ENCODE results near the gene EVX2. TPM values are rescaled to one million over a fixed set of nuclear protein-coding genes. Genes with fewer than 3 reads are reported as not detected.

Gene EVX2
- total and polyA plus RNA-seq, 9 of the 15 experiments (the other 6 are each of a cell fraction or from before 2014, with no cell fraction given), result not detected

- no peak for TF ChIP-seq UBTF (IDR thresholded peaks at IDR 0.05; ENCODE audit: borderline replicate concordance in 1 of 2, low read depth in 2 of 2, low read length in 2 of 2)
- TF ChIP-seq SIN3A (IDR thresholded peaks at IDR 0.05; ENCODE audit: borderline replicate concordance in 2 of 2, control insufficient read depth in 1 of 2, low read depth in 2 of 2, low read length in 2 of 2), result no peak
- no peak for TF ChIP-seq RBBP5 (IDR thresholded peaks at IDR 0.05; ENCODE audit: borderline replicate concordance, insufficient read depth, low read length, poor library complexity, severe bottlenecking)
- no peak for TF ChIP-seq ID3 (CRISPR knock-in tag; IDR thresholded peaks at IDR 0.05)
- no peak for TF ChIP-seq ID3 (tag; IDR thresholded peaks at IDR 0.05)
- TF ChIP-seq USF2 (CRISPR knock-in tag; IDR thresholded peaks at IDR 0.05), result no peak
- no peak for TF ChIP-seq PCBP1 (IDR thresholded peaks at IDR 0.05; ENCODE audit: low read depth, low read length, poor library complexity, severe bottlenecking)
- no peak for TF ChIP-seq PTBP1 (IDR thresholded peaks at IDR 0.05; ENCODE audit: low read depth, low read length)
- no peak for TF ChIP-seq ARID1B (IDR thresholded peaks at IDR 0.05)
Measured at GRCh38 chr2:176090862-176091261, 7.1 kb upstream of the EVX2 start (continued).
